ENCODE results near the gene TMBIM4.
"Not testable (repeated sequence)": the region's sequence is repeated elsewhere in the genome, so short reads cannot be mapped to it uniquely, and the experiment has no call there.

The TMBIM4 gene, protein sequence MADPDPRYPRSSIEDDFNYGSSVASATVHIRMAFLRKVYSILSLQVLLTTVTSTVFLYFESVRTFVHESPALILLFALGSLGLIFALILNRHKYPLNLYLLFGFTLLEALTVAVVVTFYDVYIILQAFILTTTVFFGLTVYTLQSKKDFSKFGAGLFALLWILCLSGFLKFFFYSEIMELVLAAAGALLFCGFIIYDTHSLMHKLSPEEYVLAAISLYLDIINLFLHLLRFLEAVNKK

DNA sequence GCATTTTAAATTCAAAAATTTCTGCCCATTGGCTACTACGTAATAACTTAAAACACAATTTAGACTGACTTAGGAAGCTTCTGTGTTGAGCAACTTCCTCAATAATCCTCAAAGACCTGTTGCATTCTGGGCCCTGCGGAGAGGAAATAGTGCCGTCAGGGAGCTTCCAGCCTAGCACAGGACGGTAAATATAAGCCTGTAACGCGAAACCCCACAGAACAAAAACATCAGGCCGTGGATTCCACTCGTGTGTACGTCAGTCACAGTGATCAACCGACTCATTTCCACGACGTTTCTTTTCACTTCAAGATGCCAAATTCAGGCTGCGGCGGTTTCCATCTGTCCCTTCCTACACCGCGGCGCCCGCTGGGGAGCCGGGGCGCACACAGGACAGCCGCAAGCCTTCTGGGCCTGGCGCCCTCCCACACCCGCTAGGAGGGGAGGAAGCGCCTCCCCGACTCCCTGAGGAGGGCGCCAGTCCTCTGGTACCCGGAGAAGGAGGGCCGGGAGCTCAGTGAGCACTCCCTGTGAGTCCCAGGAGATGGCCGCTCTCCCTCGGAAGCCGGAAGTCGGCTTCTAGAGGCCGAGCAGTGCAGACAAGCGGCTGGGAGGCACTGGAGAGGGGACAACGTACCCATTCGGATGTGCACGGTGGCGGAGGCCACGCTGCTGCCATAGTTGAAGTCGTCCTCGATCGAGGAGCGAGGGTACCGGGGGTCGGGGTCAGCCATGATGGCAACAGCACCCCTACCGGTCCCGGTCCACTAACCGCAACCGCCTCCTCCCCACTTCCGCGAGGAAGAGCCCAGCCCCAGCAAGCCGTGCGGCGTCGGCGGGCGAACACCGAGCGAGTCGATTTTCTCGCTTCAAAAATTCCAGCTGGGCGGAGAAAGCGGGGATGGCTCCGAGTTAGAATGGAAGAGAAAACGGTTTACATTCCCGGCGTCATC lies at the start of gene TMBIM4:
TMBIM4 (minus strand) TSS at position 776 of the 950 bp plus-strand sequence; CDS start at position 731, 45 bp downstream.
- DNase-seq = peak; percentile 78 to 91

DNA sequence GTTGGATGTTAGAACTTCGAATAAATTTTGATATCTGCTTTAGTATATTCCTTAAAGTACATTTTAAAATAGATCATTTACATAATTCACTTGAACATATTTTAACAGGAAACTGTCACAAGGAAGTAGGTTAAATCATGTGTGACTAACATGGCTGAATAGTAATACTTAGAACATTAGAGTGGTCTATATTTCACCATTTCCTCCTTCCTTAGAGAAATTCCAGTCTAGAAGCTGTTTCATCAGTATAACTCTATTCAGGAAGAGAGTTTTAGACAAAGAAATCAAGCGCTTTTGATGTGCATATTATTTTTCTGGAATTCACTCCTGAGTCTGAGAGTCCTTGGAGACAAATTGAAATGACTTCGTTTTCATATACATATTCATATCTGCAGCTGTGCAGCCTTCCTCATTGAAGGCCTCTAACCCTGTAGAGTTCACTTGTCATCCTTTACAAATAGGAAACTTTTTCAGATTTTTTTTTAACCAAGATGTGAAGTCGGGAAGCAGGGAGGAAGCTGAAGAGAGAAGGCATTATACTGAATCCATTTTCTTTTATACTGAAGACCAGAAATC lies 47.6 kb upstream of the TMBIM4 start:
- DNase-seq = no peak

DNA sequence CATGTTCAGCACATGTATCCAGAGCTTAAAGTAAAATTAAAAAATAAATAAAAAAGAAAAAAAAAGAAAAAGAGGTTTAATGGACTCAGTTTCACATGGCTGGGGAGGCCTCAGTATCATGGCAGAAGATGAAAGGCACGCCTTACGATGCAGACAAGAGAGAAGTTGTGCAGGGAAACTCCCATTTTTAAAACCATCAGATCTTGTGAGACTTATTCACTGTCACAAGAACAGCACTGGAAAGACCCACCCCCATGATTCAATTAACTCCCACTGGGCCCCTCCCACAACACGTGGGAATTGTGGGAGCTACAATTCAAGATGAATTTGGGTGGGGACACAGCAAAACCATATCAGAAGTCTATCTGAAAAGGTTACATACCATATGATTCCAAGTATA lies 43.2 kb upstream of the TMBIM4 start:
- DNase-seq = not testable (repeated sequence)

DNA sequence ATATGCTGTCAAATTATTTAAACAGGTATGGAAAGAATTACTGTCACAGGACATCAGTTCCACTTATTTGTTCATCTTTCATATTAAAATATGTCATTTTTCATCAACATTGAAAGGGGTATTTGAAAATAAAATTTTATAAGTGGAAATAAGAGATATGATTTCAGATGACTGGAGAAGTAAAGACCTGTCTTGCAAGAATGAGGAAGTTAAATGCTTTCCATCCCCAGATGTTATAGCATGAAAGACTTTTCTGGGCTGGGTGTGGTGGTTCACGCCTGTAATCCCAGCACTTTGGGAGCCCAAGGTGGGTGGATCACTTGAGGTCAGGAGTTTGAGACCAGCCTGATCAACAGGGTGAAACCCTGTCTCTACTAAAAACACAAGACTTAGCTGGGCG lies 41.8 kb upstream of the TMBIM4 start:
- DNase-seq = not testable (repeated sequence)

DNA sequence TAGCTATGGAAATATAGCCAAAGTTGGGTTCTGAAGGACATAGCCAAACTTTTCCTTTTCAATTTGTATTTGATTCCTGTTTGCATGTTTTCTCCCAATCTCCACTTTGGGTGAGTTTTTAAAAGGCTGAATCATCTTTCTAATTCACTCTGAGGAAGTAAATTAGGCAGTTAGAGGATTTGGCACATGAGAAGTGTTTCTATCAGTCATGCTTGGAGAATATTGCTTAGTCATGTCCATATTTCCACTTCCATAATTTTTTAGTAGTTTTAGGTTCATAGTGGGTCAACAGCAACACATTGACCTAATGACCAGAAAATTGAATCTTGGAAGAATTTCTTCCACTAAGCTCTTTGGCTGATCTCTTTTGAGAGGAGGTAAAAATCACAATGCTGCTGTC lies 41.0 kb upstream of the TMBIM4 start:
- DNase-seq = no peak

DNA sequence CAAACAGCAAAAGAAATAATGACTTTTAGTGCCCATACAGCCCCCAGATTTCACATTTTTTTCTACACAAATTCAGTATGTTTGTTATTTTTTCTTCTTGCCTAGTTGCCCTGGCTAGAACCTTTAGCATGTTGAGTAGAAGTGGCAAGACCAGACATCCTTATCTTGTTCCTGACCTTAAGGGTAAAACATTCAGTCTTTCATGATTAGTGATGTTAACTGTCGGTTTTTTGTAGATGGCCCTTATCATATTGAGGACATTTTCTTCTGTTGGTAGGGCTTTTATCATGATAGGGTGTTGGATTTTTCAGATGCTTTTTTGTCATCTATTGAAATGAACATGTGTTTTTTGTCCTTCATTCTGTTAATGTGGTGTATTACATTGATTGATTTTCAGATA lies 36.3 kb upstream of the TMBIM4 start:
- DNase-seq = no peak

DNA sequence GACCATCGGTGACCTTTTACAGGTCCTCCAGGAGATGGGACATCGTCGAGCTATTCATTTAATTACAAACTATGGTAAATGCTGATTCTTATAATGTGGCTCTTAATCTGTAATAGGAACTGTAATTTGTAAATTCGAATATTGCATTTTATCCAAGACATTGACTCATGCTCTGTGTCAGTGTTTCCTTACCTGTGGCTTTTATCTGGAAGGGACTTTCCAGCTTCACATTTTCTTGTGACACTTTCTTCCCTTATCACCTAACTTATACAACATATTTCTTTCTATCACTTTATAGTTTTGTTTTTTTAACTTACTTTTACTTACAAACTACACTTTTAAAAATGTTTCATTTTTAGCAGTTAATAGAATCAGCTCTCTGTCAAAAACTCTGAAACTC lies 34.0 kb upstream of the TMBIM4 start:
- DNase-seq = no peak

DNA sequence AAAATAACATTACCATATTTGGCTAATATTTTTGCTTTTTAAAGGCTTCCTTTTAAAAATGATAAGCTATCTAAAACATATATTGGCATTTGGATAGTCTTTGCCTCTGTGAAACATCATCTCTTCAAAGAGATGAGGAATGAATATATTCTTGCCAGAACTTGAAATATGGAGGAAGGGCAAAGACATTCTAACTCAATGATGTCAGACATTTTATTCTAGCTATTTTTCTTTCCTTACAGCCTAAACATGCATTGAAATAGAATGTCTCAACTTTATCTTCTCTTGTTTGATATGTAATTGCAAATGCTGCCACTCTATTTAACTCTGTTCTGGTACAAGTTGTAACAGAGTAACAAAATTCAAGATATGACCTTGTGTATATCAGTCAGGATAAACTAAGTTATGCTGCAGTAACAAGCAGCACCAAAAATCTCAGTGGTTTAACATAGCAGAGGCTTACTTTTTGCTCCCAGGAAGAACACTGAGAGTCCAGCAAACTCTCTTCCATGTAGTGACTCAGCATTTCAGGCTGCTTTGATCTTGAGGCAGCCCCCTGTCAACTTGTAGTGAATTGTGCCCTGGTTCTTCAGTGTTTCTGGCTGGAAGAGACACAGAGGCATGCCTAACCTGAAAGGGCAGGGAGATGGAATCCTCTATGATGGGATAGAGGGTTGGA lies 30.2 kb upstream of the TMBIM4 start:
- DNase-seq = no peak

DNA sequence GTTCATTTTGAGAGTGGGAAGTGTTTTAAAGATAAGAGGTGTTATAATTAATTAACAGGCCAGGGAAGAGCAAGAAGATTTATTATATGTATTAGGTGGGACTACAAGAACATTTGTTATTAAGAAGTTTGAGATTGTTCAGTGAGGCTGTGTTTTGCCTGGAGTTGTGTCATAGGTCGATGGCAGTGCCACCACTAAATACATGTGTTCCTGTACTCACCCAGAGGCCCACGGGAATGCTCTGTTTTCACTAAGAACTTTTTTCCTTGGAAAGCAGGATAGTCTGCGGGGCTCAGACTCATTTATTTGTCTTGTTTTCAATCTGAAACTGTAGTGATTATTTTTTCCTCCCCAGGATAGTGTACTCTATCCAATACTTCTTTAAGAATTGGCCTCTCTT lies 29.3 kb upstream of the TMBIM4 start:
- DNase-seq = no peak

DNA sequence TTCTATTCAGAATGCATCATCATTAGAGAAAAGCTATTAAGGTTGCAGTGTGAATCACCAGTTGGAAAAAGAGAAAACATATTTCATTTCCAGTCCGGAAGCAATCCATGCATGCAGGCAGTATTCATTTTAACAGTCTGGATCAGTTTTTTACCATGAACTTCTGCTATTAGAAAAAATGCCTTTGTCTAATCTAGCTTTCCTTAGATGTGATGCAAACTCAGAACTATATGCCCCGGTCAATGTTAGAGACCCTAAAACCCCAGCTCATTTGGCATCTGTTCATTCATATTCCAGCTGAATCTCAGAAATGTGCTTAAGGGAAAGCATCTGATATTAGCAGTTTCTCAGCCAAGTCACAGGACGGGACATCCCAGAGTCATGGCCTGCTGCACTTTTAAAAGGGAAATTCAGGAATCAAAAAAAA lies 27.7 kb upstream of the TMBIM4 start:
- DNase-seq = no peak

DNA sequence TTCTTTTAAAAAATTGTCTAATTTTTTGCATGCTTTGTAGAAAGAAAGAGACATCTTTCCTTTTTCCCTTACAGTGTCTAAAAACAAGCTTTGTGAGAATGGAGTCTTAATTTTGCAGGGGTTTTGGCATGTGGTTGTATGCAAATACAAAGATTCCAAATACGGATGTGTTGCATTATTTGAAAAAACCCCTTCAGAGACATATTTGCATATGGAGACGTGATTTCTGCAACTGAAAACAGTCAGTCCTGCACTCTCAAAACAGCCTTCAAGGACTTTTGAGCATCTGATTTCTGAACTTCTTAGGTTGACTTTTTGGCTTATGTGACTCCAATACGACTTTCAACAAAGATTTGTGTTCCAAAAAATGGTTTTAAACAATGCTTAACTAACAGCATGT lies 27.0 kb upstream of the TMBIM4 start:
- DNase-seq = no peak

DNA sequence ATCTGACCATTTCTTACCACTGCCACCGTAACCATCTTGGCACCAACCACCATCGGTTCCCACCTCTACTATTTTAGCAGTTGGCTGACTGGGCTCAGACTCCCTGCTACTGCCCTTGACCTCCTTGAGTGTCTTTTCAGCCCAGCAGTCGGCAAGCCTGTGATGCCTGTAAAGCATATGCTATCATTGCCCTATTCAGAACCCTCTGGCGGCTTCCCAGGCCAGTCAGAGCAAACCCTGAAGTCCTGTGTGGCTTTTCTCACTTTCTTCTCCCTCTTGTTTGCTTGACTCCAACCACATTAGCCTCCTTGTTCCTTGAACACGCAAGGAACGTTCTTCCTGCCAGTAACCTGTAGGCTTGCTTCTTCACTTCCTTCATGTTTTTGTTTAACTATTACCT lies 25.4 kb upstream of the TMBIM4 start:
- no peak for DNase-seq

DNA sequence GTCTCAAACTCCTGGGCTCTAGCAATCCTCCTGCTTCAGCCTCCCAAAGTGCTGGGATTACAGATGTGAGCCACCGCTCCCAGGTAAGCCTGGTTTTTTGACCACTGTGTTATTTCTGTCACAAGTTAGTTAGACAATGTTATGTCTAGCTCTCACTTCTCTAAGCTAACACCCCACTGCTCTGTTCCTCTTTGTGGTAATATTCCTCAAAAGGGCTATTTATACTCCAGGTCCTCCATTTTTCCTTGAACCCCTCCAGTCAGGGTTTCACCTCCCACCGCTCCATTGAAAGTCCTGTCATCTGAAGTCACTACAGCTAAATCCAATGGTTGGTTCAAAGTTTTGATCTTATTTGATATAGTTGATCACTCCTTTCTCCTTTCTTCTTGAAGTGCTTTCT lies 24.3 kb upstream of the TMBIM4 start:
- no peak for DNase-seq

DNA sequence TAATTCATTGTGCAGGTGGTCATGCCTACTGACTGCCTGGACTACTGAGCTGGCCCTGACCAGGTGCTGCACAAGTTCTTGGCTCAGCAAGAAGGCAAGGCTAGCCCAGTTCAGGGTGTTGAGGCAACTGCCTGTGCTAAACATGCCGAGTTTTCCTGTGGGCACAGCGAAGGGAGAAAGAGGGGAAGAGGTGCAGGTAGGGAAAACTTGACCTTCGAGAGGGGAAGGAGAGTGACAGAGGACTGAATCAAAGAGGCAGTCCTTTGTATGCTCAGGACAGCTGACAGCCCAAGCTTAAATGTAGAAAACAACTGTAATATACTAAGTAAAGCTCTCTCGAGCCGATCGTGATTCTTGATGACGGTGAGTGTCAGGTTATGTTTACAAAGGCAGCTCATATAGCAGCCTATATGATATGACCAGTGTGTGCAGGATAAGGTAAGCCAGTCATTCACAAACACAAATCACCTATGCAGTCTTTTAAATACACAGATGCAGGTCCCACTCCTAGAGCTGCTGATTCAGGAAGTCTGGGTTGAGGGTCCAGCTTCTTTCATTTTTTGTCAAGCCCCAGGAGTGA lies 21.8 kb upstream of the TMBIM4 start:
- no peak for DNase-seq

DNA sequence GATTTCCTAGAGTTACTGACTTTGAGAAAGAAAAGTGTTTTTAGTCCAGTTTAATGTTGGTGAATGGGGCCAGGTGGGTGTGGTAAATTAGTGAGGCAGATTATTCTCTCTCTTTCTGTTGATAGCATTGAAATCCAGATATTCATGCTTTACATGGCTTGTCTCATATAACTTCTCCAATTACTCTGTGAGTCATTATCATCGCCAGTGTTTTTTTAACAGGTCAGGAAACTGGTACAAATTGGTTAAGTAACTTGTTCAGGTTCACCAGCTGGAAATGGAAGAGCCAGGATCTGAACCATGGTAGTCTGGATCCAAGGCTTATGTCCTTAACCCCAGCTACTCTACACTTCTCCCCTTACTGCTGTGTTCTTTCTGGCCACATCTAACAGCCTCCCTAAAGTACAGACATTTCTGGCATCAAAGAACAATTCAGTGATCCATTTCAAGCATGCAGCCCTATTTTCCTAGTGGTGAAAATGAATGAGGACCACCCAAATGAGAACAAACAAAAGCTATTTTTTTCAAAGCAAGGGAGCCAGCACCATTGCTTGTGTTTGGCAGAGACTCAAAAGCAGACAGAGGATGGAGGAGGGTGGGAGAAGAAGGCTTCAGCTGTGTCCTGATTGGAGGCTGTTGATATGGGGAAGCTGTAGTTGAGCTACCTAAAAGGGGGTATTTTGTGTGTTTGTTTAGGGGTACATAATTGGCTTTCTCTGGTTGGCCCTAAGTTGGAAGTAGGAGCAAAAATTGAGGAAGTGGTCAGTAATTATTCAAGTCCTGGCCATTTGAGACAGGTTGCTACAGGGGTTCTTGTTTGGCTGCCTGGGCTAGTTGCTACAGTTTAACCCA lies 20.9 kb upstream of the TMBIM4 start:
- no peak for DNase-seq

DNA sequence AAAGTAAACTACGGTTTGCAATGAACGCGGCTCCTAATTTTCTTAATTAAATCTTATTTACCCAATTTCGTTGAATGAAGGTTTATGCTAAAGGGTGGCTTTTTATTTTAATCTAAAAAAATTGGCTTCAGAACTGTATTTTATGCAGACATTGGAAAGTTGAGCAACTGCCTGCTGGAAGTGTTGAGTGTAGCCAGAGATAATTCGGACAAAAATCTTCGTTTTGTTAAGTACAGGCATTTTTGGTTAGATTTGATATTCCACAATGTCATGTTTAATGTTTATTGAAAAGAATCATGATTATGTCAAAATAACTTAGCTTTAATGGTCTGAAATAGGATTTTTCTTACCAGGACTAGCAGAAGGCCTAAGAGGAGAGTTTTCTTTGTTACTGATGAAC lies 20.1 kb upstream of the TMBIM4 start:
- DNase-seq = no peak

DNA sequence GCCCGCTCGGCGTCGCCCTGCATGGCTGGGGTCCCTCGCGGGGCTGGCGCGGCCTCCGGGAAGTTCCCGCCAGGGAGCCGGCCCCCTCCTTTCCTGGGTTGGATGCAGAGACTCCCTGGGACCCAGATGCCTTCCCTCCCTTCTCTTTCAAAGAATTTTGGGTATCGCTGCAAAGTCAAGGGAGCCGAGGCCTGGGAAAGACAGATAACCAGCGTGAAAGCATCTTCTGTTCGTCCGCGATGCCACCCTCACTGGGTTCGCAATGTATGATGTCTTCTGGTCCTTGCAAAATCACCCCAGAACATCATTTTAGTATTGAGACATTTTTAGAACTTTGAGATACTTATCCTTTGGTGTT lies 19.7 kb upstream of the TMBIM4 start:
- DNase-seq = no peak

DNA sequence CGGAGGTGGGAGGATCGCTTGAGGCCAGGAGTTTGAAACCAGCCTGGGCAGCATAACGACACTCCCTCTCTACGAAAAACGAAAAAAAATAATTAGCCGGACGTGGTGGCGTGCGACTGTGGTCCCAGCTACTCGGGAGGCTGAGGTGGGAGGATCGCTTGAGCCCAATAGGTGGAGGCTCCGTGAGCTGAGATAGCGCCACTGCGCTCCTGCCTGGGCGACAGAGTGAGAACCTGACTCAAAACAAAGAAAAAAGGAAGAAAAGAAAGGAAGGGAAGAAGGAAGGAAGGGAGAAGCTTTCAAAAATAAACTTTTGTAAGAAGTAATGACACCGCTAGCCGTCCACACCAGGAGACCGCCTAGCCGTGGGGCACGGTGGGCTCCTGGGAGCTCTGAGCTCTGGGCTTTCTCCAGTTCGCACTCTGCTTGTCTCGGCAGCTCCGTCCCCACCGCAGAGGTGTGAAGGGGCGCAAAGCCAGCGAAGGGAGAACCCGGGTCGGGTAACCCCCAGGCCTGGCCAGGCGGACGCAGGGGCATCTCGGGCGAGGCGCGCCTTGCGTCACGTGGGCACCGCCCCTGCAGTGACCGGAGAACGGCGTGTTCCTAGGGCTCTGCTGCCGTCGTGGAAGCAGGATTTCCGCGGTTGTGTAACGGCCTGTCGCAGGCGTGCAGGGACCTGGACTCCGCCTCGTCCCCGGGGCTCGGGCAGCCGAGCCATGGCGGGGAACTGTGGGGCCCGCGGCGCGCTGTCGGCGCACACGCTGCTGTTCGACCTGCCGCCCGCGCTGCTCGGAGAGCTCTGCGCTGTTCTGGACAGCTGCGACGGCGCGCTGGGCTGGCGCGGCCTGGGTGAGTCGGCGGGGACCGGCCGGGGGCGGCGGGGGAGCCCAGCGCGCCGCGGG lies 19.0 kb upstream of the TMBIM4 start, which contains the start of gene IRAK3:
IRAK3 (plus strand) TSS at position 631 of the 902 bp plus-strand sequence; CDS start at position 717, 86 bp downstream.
- peak; percentile 3 to 19 for DNase-seq

DNA sequence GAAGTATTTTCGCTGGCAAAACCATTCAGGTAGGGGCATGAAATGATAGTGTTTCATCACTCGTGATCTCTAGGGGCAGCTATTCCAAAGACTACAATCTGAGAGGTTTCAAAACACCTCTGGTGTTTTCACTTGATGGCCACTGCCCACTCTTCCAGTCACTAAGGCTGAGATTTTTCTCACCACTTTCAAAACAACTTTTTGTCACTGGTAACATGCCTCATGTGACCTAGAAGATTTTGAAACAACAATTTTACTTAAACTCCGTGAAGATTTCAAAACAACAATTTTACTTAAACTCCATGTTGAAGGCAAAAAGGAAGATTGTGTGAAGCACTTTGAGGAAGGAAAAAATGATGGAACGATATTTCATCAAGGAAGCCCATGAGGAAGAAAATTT lies 18.0 kb upstream of the TMBIM4 start:
- DNase-seq = no peak

DNA sequence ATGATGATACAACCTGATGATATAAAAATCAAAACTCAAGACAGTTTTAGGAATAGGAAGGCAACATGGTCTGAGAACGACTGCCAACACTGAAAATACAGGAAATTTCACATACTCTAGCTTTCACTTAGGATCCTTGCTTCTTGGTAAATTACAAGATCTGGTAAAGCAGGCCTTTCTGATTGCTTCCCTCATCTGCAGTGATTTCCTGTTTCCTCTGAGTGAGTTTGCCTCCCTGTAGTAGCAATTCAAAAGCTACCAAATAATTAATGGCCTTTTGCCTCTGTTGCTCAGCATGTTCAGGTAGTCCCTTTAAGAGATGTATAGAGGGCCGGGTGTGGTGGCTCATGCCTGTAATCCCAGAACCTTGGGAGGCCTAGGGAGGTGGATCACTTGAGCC lies 17.2 kb upstream of the TMBIM4 start:
- DNase-seq = no peak

DNA sequence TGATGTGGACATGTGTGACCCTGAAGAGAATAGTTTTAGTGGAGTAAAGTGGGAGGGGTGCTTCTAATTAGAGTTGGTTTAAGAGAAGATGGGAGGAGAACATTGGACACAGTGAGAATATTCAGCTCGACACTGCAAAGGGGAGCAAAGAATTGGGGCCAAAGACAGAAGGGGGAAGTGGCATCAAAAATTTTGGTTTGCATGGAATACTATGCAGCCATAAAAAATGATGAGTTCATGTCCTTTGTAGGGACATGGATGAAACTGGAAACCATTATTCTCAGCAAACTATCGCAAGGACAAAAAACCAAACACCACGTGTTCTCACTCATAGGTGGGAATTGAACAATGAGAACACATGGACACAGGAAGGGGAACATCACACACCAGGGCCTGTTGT lies 15.0 kb upstream of the TMBIM4 start:
- not testable (repeated sequence) for DNase-seq
